Measurements from ENCODE around the gene TADA1. TPM values are rescaled to one million over a fixed set of nuclear protein-coding genes. Genes with fewer than 3 reads are reported as not detected.

Gene TADA1
- total RNA-seq, 4 donors from 2014 or later: 7.3 to 11.5 (median 8.0) TPM

DNA sequence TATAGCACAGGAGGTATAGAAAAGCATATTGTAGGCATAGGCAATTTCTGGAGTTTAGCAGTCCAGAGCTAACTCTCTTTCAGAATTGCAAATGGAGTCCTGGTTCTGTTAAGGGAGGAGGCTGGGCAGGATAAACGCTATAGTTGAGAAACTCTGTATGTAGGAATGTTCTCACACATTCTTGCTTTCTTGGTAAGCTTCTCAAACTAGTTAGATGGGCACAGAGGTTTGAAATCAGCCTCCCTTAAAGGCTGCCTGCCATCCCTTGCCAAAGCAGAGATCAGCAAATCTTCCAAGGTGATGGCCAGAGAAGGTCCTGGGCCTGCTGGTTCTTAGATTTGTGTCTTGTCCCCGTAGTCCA is 42.9 kb upstream of the TADA1 start:
- Histone ChIP-seq H3K9me3 (no peaks in the 10 kb centered on the region), H3K27me3 (peaks cover 0 to 16% (median 0%) of the 10 kb centered on the region in 4 donors), H3K36me3 (peaks cover 0 to 12% (median 0%) of the 10 kb centered on the region in 4 donors), H3K4me1 (peaks cover 0 to 20% (median 17%) of the 10 kb centered on the region in 4 donors), H3K27ac (replicated peaks in 1 of 4) (no peak overlapping the region), H3K4me3 (no peak overlapping the region)
- WGBS: 97% methylated on average over 2 of the region's 2 CpGs
- TF ChIP-seq, protein P1, sequence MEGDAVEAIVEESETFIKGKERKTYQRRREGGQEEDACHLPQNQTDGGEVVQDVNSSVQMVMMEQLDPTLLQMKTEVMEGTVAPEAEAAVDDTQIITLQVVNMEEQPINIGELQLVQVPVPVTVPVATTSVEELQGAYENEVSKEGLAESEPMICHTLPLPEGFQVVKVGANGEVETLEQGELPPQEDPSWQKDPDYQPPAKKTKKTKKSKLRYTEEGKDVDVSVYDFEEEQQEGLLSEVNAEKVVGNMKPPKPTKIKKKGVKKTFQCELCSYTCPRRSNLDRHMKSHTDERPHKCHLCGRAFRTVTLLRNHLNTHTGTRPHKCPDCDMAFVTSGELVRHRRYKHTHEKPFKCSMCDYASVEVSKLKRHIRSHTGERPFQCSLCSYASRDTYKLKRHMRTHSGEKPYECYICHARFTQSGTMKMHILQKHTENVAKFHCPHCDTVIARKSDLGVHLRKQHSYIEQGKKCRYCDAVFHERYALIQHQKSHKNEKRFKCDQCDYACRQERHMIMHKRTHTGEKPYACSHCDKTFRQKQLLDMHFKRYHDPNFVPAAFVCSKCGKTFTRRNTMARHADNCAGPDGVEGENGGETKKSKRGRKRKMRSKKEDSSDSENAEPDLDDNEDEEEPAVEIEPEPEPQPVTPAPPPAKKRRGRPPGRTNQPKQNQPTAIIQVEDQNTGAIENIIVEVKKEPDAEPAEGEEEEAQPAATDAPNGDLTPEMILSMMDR (IDR thresholded peaks at IDR 0.05): no peak
- TF ChIP-seq POLR2AphosphoS5 (IDR thresholded peaks at IDR 0.05): no peak
- TF ChIP-seq EP300 (IDR thresholded peaks at IDR 0.05): no peak
- TF ChIP-seq POLR2A (IDR thresholded peaks at IDR 0.05; ENCODE audit: low read depth): no peak
- no peak for DNase-seq (ENCODE audit: extremely low spot score)
- intact Hi-C loops (cut with DNase I): no loop called here

DNA sequence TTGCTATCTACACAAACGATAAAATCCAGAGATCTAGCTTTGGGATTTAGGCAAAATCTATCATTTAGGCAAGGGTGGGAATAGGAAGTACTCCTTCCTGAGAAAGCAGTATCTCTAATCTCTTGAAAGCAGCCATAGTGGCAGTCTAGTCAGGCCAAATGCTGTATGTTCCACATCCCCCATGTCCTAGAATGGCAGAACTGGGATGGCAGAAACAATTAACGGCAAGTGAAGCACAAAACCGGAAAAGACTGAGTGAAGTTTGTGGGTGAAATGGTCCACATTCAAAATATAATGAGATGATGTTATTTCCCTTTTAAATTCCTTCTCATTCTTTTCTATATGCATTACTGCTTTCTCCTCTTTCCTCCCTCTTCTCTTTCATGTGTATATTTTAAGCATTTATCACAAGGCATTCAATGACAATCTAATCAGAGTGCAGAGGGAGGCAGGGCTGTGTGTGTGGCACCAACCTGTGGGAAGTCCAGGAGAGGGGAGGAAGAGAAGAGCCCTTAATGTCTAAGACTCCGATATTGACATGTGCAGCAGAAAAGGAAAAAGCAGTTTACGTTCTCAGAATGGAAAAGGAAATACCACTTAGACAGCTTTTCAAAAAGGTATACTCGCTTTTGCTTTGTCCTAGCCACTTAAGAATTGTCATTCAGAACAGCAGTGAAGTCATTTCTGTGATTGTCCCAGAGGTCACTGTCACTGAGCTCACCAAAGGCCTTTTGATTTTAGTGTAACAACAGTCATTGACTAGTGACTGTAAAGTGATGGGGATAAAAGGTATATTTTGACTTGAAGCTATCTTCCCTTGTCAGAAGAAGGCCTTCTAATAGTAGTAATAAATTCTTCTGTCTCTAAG is 42.3 kb upstream of the TADA1 start:
- no peak overlapping the region for H3K27ac ChIP-seq (replicated peaks in 1 of 4)

GRCh38 chr1:166915941-166916340 is 39.9 kb upstream of the TADA1 start:
- 87% methylated on average over 4 of the region's 4 CpGs for WGBS

More for the DNA sequence above, 42.3 kb upstream of the TADA1 start:
- Histone ChIP-seq H3K9me3 (no peaks in the 10 kb centered on the region), H3K36me3 (peaks cover 0 to 12% (median 0%) of the 10 kb centered on the region in 4 donors), H3K4me3 (no peak overlapping the region), H3K27me3 (peaks cover 0 to 16% (median 0%) of the 10 kb centered on the region in 4 donors), H3K4me1 (peaks cover 0 to 20% (median 17%) of the 10 kb centered on the region in 4 donors)
- WGBS: 88% methylated on average over 6 of the region's 6 CpGs
- intact Hi-C loops (cut with DNase I): no loop called here
- TF ChIP-seq, protein P1 (IDR thresholded peaks at IDR 0.05): no peak
- TF ChIP-seq EP300 (IDR thresholded peaks at IDR 0.05) (no peak), POLR2AphosphoS5 (IDR thresholded peaks at IDR 0.05) (no peak), POLR2A (IDR thresholded peaks at IDR 0.05; ENCODE audit: low read depth) (no peak)
- DNase-seq (ENCODE audit: extremely low spot score): no peak

GRCh38 chr1:166915042-166915441 is 39.0 kb upstream of the TADA1 start:
- H3K27ac ChIP-seq (replicated peaks in 1 of 4): no peak overlapping the region
- no peak for DNase-seq (ENCODE audit: extremely low spot score)
- WGBS: 100% methylated on average over 1 of the region's 1 CpG
- H3K36me3 ChIP-seq: peaks cover 0 to 12% (median 0%) of the 10 kb centered on the region in 4 donors
- intact Hi-C loops (cut with DNase I): no loop called here
- peaks cover 0 to 3% (median under 1%) of the 10 kb centered on the region in 4 donors for H3K4me1 ChIP-seq
- no peaks in the 10 kb centered on the region for H3K9me3 ChIP-seq
- no peak overlapping the region for H3K4me3 ChIP-seq
- no peaks in the 10 kb centered on the region for H3K27me3 ChIP-seq
- TF ChIP-seq POLR2AphosphoS5 (IDR thresholded peaks at IDR 0.05): no peak
- no peak for TF ChIP-seq EP300 (IDR thresholded peaks at IDR 0.05)
- TF ChIP-seq POLR2A (IDR thresholded peaks at IDR 0.05; ENCODE audit: low read depth): no peak

More at GRCh38 chr1:166915941-166916340, 39.9 kb upstream of the TADA1 start:
- Histone ChIP-seq H3K36me3 (peaks cover 0 to 12% (median 0%) of the 10 kb centered on the region in 4 donors), H3K27ac (replicated peaks in 1 of 4) (no peak overlapping the region), H3K9me3 (no peaks in the 10 kb centered on the region), H3K4me1 (peaks cover 0 to 12% (median 10%) of the 10 kb centered on the region in 4 donors), H3K4me3 (no peak overlapping the region), H3K27me3 (peaks cover 0 to 8% (median 0%) of the 10 kb centered on the region in 4 donors)
- DNase-seq (ENCODE audit: extremely low spot score): no peak
- intact Hi-C loops (cut with DNase I): no loop called here
- TF ChIP-seq POLR2AphosphoS5 (IDR thresholded peaks at IDR 0.05): no peak
- no peak for TF ChIP-seq EP300 (IDR thresholded peaks at IDR 0.05)
- no peak for TF ChIP-seq POLR2A (IDR thresholded peaks at IDR 0.05; ENCODE audit: low read depth)
- TF ChIP-seq, protein P1 (IDR thresholded peaks at IDR 0.05): no peak

DNA sequence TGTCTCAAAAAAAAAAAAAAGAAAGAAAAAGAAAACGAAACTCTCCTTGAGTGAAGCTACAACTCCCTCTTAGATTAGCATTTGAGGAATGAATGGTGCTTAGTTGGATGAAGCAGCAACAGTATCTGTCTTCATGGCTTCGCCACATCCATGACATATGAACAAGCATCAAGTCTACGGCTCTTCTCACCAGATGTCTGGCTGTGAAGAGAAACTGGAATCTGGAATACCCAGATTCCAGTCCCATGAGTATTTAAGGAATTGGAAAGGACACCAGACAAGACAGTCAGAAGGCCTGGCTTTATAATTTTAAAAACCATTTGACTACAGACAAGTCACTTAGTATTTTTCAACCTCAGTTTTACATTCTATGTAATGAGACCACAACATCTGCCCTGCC is 38.0 kb upstream of the TADA1 start:
- Histone ChIP-seq H3K36me3 (peaks cover 0 to 12% (median 0%) of the 10 kb centered on the region in 4 donors), H3K4me3 (no peak overlapping the region), H3K27me3 (no peaks in the 10 kb centered on the region), H3K27ac (replicated peaks in 1 of 4) (no peak overlapping the region), H3K9me3 (no peaks in the 10 kb centered on the region), H3K4me1 (no peaks in the 10 kb centered on the region)
- WGBS: 81% methylated on average over 3 of the region's 3 CpGs
- TF ChIP-seq EP300 (IDR thresholded peaks at IDR 0.05): no peak
- TF ChIP-seq, protein P1 (IDR thresholded peaks at IDR 0.05): no peak
- TF ChIP-seq POLR2A (IDR thresholded peaks at IDR 0.05; ENCODE audit: low read depth): no peak
- TF ChIP-seq POLR2AphosphoS5 (IDR thresholded peaks at IDR 0.05): no peak
- intact Hi-C loops (cut with DNase I): no loop called here
- no peak for DNase-seq (ENCODE audit: extremely low spot score)
